Measurements from ENCODE around the gene POLH. TPM values are rescaled to one million over a fixed set of nuclear protein-coding genes. Genes with fewer than 3 reads are reported as not detected.

Gene POLH
- total and polyA plus RNA-seq, 9 of the 15 experiments (the other 6 are each of a cell fraction or from before 2014, with no cell fraction given) = 5.8 to 31.6 (median 20.6) TPM

GRCh38 chr6:43575105-43575771, 747 bp upstream of the POLH start (continued):
- TF ChIP-seq IRF9 (tag; IDR thresholded peaks at IDR 0.05) = no peak
- TF ChIP-seq CC2D1A (IDR thresholded peaks at IDR 0.05) = peak; percentile 75; the same call in 1 of the 2 replicates
- TF ChIP-seq SMARCA5 (IDR thresholded peaks at IDR 0.05) = 0 out of 2 replicates have a peak, but pooled peaks have one; percentile 57
- no peak for TF ChIP-seq MEF2D (tag; conservative IDR thresholded peaks at IDR 0.05; ENCODE audit: low read depth)
- TF ChIP-seq CTCFL (IDR thresholded peaks at IDR 0.05; ENCODE audit: borderline replicate concordance, insufficient read depth, low read depth, low read length, poor library complexity, severe bottlenecking) = no peak
- TF ChIP-seq MYC (IDR thresholded peaks at IDR 0.05; ENCODE audit: low read depth, low read length) = no peak; the same call in 1 of the 2 replicates
- peak; percentile 95 for TF ChIP-seq MYC (CRISPR knock-in tag; IDR thresholded peaks at IDR 0.05; ENCODE audit: borderline replicate concordance, low read depth)
- no peak for TF ChIP-seq MBD2 (IDR thresholded peaks at IDR 0.05; ENCODE audit: borderline replicate concordance, low read depth)
- TF ChIP-seq TBL1XR1 (IDR thresholded peaks at IDR 0.05; ENCODE audit: low read length in 2 of 2) = no peak
- no peak for TF ChIP-seq ZFX (CRISPR knock-in tag; IDR thresholded peaks at IDR 0.05)
- TF ChIP-seq REST (IDR thresholded peaks at IDR 0.05; ENCODE audit: borderline replicate concordance) = no peak
- TF ChIP-seq REST (CRISPR knock-in tag; IDR thresholded peaks at IDR 0.05; ENCODE audit: low read depth) = no peak
- no peak for TF ChIP-seq SRSF9 (IDR thresholded peaks at IDR 0.05; ENCODE audit: borderline replicate concordance, low read depth, low read length)
- TF ChIP-seq ZNF511 (CRISPR knock-in tag; IDR thresholded peaks at IDR 0.05) = no peak
- no peak for TF ChIP-seq ASH1L (IDR thresholded peaks at IDR 0.05; ENCODE audit: borderline replicate concordance, low read depth, partially characterized antibody)
